Fibroblast of mammary gland (primary cell): Measurements from ENCODE around the gene GDF10.

ENCODE experiments used
- DNase-seq: peaks from one replicate; pipeline ENCODE4 v3.0.0-alpha.2; 2010; ENCODE audit warnings: low read depth
- H3K4me3 ChIP-seq: 2 replicates; pipeline ENCODE4 v1.5.1; 2011; ENCODE audit warnings: low read depth, mild to moderate bottlenecking, low read length, moderate library complexity; ENCODE audit not compliant: control insufficient read depth
- TF ChIP-seq, protein P1 (sequence below): conservative IDR thresholded peaks from 2 replicates; pipeline ENCODE4 v1.5.1; 2011; ENCODE audit warnings: low read depth, low read length, inconsistent platforms; ENCODE audit not compliant: control insufficient read depth, insufficient read depth

The GDF10 gene

DNA sequence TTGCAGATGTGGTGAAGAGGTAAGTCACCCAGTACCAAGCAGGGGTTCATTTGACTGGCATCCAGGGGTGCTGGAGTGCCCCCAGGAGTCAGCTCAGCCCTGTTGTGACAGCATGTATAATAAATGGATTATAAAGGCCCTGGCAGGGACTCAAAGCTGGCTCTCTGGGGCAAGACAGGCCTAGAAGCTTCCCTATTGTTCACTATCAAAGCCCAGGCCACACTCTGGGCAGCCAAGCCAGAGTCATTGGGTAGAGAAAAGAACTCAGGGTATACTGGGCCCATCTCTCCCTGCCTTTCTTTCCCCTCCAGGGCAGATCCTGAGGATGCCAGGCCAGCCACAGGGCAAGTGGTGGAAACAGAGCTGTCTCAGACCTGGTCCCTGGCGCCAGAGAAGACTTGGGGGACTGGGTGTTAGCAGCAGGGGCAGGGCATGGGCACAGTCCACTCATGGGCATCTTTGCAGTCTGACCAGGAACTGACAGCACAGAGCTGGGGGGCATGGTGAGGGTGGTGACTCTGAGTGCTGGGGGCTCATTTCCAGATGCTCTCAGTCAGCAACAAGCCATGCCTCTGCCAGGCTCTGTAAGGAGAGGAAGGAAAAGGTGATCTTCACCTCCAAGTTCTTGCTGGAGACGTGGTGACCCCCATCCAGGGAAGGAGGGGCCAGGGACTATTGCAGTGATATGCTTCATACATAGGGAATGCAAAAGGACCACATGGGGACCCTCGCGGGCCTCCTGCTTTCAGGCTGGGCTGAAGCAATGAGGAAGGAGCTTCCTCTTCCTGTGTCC is 59.8 kb downstream of the GDF10 start:
- DNase-seq = no peak
- TF ChIP-seq, protein P1, sequence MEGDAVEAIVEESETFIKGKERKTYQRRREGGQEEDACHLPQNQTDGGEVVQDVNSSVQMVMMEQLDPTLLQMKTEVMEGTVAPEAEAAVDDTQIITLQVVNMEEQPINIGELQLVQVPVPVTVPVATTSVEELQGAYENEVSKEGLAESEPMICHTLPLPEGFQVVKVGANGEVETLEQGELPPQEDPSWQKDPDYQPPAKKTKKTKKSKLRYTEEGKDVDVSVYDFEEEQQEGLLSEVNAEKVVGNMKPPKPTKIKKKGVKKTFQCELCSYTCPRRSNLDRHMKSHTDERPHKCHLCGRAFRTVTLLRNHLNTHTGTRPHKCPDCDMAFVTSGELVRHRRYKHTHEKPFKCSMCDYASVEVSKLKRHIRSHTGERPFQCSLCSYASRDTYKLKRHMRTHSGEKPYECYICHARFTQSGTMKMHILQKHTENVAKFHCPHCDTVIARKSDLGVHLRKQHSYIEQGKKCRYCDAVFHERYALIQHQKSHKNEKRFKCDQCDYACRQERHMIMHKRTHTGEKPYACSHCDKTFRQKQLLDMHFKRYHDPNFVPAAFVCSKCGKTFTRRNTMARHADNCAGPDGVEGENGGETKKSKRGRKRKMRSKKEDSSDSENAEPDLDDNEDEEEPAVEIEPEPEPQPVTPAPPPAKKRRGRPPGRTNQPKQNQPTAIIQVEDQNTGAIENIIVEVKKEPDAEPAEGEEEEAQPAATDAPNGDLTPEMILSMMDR = no peak

DNA sequence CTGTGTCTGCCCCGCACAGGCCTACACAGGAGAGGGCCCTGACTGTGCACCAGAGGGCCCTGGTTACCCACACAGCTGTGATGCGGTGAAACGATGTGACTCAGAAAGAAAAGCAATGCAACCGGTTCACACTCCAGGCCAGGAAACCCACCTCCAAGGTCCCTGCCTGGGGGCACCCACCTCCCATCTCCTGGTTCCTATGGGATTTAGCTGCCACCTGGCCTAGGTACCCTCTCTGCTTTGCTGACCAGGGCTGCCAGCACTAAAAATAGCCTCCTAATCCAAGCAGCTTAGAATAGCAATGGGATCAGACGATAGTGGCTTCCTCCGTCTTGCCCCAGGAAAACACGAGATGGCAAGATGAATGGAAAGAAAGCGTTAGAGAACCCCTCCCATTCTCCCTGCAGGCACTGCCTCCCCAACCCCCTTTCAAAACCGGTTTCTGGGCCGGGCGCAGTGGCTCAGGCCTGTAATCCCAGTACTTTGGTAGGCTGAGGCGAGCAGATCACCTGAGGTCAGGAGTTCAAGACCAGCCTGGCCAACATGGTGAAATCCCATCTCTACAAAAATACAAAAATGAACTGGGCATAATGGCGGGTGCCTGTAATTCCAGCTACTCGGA is 60.5 kb downstream of the GDF10 start:
- TF ChIP-seq, protein P1 = no peak
- H3K4me3 ChIP-seq = no peak overlapping the region
- no peak for DNase-seq

More for the DNA sequence above, 59.8 kb downstream of the GDF10 start:
- no peak overlapping the region for H3K4me3 ChIP-seq

GRCh38 chr10:47361293-47361692 is 61.3 kb downstream of the GDF10 start:
- H3K4me3 ChIP-seq = no peak overlapping the region
- DNase-seq = peak; percentile 35
- TF ChIP-seq, protein P1 = peak; percentile 84

GRCh38 chr10:47362199-47362598 is 62.2 kb downstream of the GDF10 start:
- H3K4me3 ChIP-seq = no peak overlapping the region
- TF ChIP-seq, protein P1 = no peak
- no peak for DNase-seq
